CD4-positive, alpha-beta T cell (primary cell): ENCODE results near the gene SESN3. TPM values are rescaled to one million over a fixed set of nuclear protein-coding genes. Genes with fewer than 3 reads are reported as not detected.

Experiments
- ATAC-seq: fragments of 200-7000 bp; cut with Tn5 transposase; one replicate; pipeline ENCODE4 v1.10.0; 2022; ENCODE audit warnings: mild to moderate bottlenecking; ENCODE audit not compliant: poor library complexity
- CTCF ChIA-PET: fragments of 350-600 bp; sonication (Branson Sonifier 250); formaldehyde crosslinking; loops from one replicate; lab custom pipeline; 2021; ENCODE audit warnings: antibody characterized with exemption, inconsistent platforms; lab: Charles Lee
- POLR2A ChIA-PET: fragments of 350-600 bp; sonication (Branson Sonifier 250); formaldehyde crosslinking; loops from one replicate; lab custom pipeline; 2021; ENCODE audit warnings: antibody characterized with exemption, inconsistent platforms; lab: Charles Lee
- DNase-seq, 14 experiments: peaks; one replicate each; pipeline ENCODE4 v3.0.0-alpha.2; 2013 to 2020; ENCODE audit warnings: mixed read lengths in 2 of 14
- H3K27ac ChIP-seq, 2 donors: one replicate each; pipeline versions ENCODE4 v1.5.1 to v1.7.0; 2013; ENCODE audit warnings: low read length in 2 of 2, low read depth in 1 of 2, mild to moderate bottlenecking in 1 of 2
- H3K27me3 ChIP-seq, 2 experiments: 1 replicate in 1 of 2; 2 replicates in 1 of 2; pipeline versions ENCODE4 v1.6.1 to v1.7.0; 2013; ENCODE audit warnings: low read length in 2 of 2, control low read depth in 1 of 2, mild to moderate bottlenecking in 1 of 2, moderate library complexity in 1 of 2; ENCODE audit not compliant: insufficient read depth in 2 of 2, control insufficient read depth in 1 of 2
- H3K36me3 ChIP-seq: one replicate; pipeline ENCODE4 v1.6.1; 2013; ENCODE audit warnings: low read length, control low read depth; ENCODE audit not compliant: insufficient read depth
- H3K4me1 ChIP-seq: one replicate; pipeline ENCODE4 v1.6.1; 2013; ENCODE audit warnings: low read length, control low read depth; ENCODE audit not compliant: insufficient read depth
- H3K4me3 ChIP-seq: one replicate; pipeline ENCODE4 v1.5.1; 2013; ENCODE audit warnings: mild to moderate bottlenecking, low read length, moderate library complexity
- H3K9me3 ChIP-seq, 2 experiments: 1 replicate in 1 of 2; 2 replicates in 1 of 2; pipeline versions ENCODE4 v1.6.1 to v1.7.0; 2013; ENCODE audit warnings: low read length in 2 of 2, mild to moderate bottlenecking in 2 of 2, control low read depth in 1 of 2, moderate library complexity in 1 of 2; ENCODE audit not compliant: control insufficient read depth in 1 of 2, insufficient read depth in 1 of 2
- H3K27ac Mint-ChIP-seq: one replicate; pipeline ENCODE4 v1.8.0; 2020; ENCODE audit warnings: mixed read lengths
- H3K27me3 Mint-ChIP-seq: one replicate; pipeline ENCODE4 v1.8.0; 2021; ENCODE audit warnings: mixed read lengths
- H3K36me3 Mint-ChIP-seq: one replicate; pipeline ENCODE4 v1.8.0; 2021; ENCODE audit warnings: low read depth, mixed read lengths
- H3K4me1 Mint-ChIP-seq: one replicate; pipeline ENCODE4 v1.8.0; 2021; ENCODE audit warnings: low read depth, mixed read lengths
- H3K4me3 Mint-ChIP-seq: one replicate; pipeline ENCODE4 v1.8.0; 2020; ENCODE audit warnings: mild to moderate bottlenecking, mixed read lengths
- H3K9me3 Mint-ChIP-seq: one replicate; pipeline ENCODE4 v1.8.0; 2020; ENCODE audit warnings: mixed read lengths
- CTCF ChIP-seq: fragments of 200-600 bp; IDR thresholded peaks from one replicate; pipeline ENCODE4 v1.8.0; 2022; ENCODE audit warnings: antibody characterized with exemption, mild to moderate bottlenecking
- intact Hi-C, 2 experiments: fragments of 100-400 bp; cut with DNase I in 1 of 2; cut with micrococcal nuclease in 1 of 2; formaldehyde crosslinking; loops; one replicate each; pipeline versions ENCODE4 v1.15.1 to v1.9.0; 2023 to 2025; cut with DNase I, micrococcal nuclease
- total RNA-seq, 174 experiments: library from RNA in 2 of 174; stranded (reverse) in 2 of 174; gene quantifications; one replicate each; pipeline ENCODE4 v1.2.3 and lab custom pipeline; 2021 to 2026

The SESN3 gene
- total RNA-seq, 2 experiments from 2014 or later, result 63.9 to 69.1 TPM

GRCh38 chr11:95155385-95155784 lies 75.6 kb downstream of the SESN3 start:
- Mint-ChIP-seq H3K9me3 (no peaks in the 10 kb centered on the region), H3K4me3 (no peak overlapping the region), H3K36me3 (no peaks in the 10 kb centered on the region), H3K4me1 (peaks cover 59% of the 10 kb centered on the region), H3K27ac (peak overlapping the region; percentile 97), H3K27me3 (no peaks in the 10 kb centered on the region)
- Histone ChIP-seq H3K9me3 (no peaks in the 10 kb centered on the region), H3K36me3 (no peaks in the 10 kb centered on the region), H3K4me1 (peaks cover 50% of the 10 kb centered on the region), H3K4me3 (no peak overlapping the region), H3K27ac (no peak overlapping the region), H3K27me3 (no peaks in the 10 kb centered on the region)
- intact Hi-C loops, result loop anchor here in 1 of 2 experiments (5.0 to 10.0 kb wide), 4 partner anchors 77 to 1239 kb away; partner anchors contain the start of genes JRKL and SESN3
- ChIA-PET CTCF (interaction anchor here (0.7 to 4.3 kb wide), 6 partner anchors 76 to 617 kb away, joined by 3 to 65 read pairs (median 6); partner anchors contain the start of gene SESN3), POLR2A (interaction anchor here (0.8 to 5.8 kb wide), 8 partner anchors 9 to 635 kb away, joined by 3 to 91 read pairs (median 36); partner anchors contain the start of genes CEP57, FAM76B, SESN3 and SRSF8)
- DNase-seq (no peak), ATAC-seq (no peak)
- no peak for TF ChIP-seq CTCF

- H3K27ac Mint-ChIP-seq, result peak overlapping the region; percentile 97
- peaks cover 56% of the 10 kb centered on the region for H3K4me1 Mint-ChIP-seq
Measured at GRCh38 chr11:95154514-95154913, 76.5 kb downstream of the SESN3 start.

GRCh38 chr11:95153857-95154246 lies 77.2 kb downstream of the SESN3 start:
- intact Hi-C loops, result loop anchor here (1.0 to 10.0 kb wide), 7 partner anchors 98 to 1273 kb away; partner anchors contain the start of gene JRKL (in 1 of the 2)
- H3K4me3 ChIP-seq, result peak overlapping the region; percentile 58
- TF ChIP-seq CTCF, result no peak
- Mint-ChIP-seq H3K4me3 (peak overlapping the region; percentile 92), H3K36me3 (no peaks in the 10 kb centered on the region), H3K9me3 (no peaks in the 10 kb centered on the region), H3K4me1 (peaks cover 57% of the 10 kb centered on the region), H3K27me3 (no peaks in the 10 kb centered on the region), H3K27ac (peak overlapping the region; percentile 97)
- DNase-seq (peak in 2 of 14 experiments; percentile 23 to 33), ATAC-seq (no peak)
- ChIA-PET CTCF (interaction anchor here (0.6 to 4.3 kb wide), 12 partner anchors 12 to 775 kb away, joined by 3 to 65 read pairs (median 5); partner anchors contain the start of genes CEP57, SESN3 and SRSF8), POLR2A (interaction anchor here (0.6 to 5.8 kb wide), 10 partner anchors 63 to 636 kb away, joined by 3 to 91 read pairs (median 34); partner anchors contain the start of genes CEP57, ENDOD1, FAM76B and SESN3)
- no peaks in the 10 kb centered on the region for H3K9me3 ChIP-seq
- H3K36me3 ChIP-seq, result no peaks in the 10 kb centered on the region
- H3K4me1 ChIP-seq, result peaks cover 57% of the 10 kb centered on the region
- peak overlapping the region; percentile 41 to 81 for H3K27ac ChIP-seq
- no peaks in the 10 kb centered on the region for H3K27me3 ChIP-seq

More at GRCh38 chr11:95154514-95154913, 76.5 kb downstream of the SESN3 start:
- Histone ChIP-seq H3K4me1 (peaks cover 57% of the 10 kb centered on the region), H3K4me3 (no peak overlapping the region), H3K27ac (peak overlapping the region in 1 of 2 donors; percentile 16), H3K27me3 (no peaks in the 10 kb centered on the region), H3K9me3 (no peaks in the 10 kb centered on the region), H3K36me3 (no peaks in the 10 kb centered on the region)
- Mint-ChIP-seq H3K36me3 (no peaks in the 10 kb centered on the region), H3K9me3 (no peaks in the 10 kb centered on the region), H3K27me3 (no peaks in the 10 kb centered on the region), H3K4me3 (peak overlapping the region; percentile 35)
- POLR2A ChIA-PET, result interaction anchor here (0.8 to 5.8 kb wide), 13 partner anchors 8 to 636 kb away, joined by 3 to 91 read pairs (median 5); partner anchors contain the start of genes CEP57, ENDOD1, FAM76B and SESN3
- CTCF ChIA-PET, result interaction anchor here (0.5 to 4.3 kb wide), 14 partner anchors 26 to 1271 kb away, joined by 3 to 65 read pairs (median 4); partner anchors contain the start of genes CEP57, SESN3 and SRSF8
- no peak for ATAC-seq
- intact Hi-C loops, result loop anchor here (1.0 to 10.0 kb wide), 7 partner anchors 98 to 1273 kb away; partner anchors contain the start of gene JRKL (in 1 of the 2)
- peak; percentile 48 to 82 (median 61) for DNase-seq
- TF ChIP-seq CTCF, result peak; percentile 79
